CD4-positive, alpha-beta T cell treated with Interleukin-2 at 100 ng/mL for 4 hours (primary cell): Measurements from ENCODE around the gene SCRN1.

ENCODE experiments used
- DNase-seq: peaks from one replicate; pipeline ENCODE4 v3.0.0-alpha.2; 2020; ENCODE audit warnings: low spot score

SCRN1 gene

GRCh38 chr7:30005464-30005863 is 15.9 kb upstream of the SCRN1 start:
- no peak for DNase-seq

GRCh38 chr7:30003098-30003497 is 13.5 kb upstream of the SCRN1 start:
- DNase-seq = no peak

DNA sequence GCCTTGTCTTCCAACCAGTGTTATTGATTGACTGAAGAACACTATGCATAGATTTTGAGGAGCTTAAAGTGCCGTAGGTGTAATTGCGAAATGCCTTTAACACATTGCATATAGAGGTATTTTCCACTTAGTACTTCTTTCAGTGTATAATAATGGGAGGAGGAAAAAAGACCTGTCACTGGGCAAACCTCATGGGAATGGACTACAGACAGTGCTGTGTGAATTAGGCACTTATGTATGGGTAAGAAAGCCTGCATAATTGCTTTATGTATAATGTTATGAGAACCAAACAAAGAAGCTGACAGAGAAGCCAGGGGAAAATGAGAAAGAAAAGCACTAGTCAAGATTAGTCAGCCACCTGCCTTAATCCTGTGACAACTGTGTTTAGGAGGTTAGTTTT is 12.4 kb upstream of the SCRN1 start:
- DNase-seq = no peak

DNA sequence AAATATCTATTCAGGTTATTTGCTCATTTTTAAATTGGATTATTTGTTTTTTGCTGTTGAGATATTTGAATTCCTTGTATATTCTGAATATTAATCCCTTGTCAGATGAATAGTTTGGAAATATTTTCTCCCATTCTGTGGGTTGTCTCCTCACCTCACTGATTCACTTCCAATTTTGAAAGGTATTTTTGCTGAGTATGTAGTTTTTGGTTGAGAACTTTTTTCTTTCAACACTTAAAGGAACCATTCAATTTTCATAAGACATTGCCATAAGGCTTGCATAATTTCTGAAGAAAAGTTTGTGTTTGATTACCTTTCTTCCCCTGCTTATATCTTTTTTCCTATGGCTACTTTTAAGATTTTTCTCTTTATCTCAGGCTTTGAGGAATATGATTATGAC is 8.9 kb upstream of the SCRN1 start:
- DNase-seq = no peak

GRCh38 chr7:29996321-29996720 is 6.7 kb upstream of the SCRN1 start:
- DNase-seq = no peak

DNA sequence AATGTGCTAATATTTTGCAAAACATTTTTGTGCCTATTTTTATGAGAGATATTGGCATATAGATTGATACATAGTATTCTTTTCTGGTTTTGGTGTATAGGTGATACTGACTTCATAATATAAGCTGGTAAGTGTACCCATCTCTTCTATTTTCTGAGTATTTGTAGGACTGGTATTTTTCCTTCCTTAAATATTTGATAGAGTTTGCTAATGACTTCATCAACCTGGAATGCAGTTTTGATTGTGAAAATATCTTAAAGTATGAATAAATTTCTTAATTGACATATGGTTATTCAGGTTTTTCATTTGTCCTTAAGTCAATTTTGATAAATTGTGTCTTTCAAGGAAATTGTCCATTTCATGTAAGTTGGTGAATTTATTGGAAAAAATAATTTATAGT is 6.1 kb upstream of the SCRN1 start:
- DNase-seq = no peak

DNA sequence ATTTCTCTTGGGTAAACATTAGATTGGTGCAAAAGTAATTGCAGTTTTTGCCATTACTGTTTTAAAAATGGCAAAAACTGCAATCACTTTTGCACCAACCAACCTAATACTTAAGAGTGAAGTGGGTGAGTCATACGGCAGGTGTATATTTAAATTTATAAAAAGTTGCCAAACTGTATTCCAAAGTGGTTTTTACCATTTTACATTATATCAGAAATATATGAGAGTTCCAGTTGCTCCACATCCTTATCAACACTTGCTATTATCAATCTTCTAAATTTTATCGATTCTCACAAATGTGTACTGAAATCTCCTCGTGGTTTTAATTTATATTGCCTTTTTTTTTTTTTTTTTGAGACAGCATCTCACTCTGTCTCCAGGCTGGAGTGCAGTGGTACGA is 3.5 kb upstream of the SCRN1 start:
- no peak for DNase-seq

- DNase-seq = no peak
Observed at GRCh38 chr7:29991937-29992336, 2.3 kb upstream of the SCRN1 start.

- DNase-seq = no peak
Observed at GRCh38 chr7:29990931-29991330, 1.3 kb upstream of the SCRN1 start.

GRCh38 chr7:29988424-29989256 is 961 bp downstream of the SCRN1 start:
- no peak for DNase-seq

DNA sequence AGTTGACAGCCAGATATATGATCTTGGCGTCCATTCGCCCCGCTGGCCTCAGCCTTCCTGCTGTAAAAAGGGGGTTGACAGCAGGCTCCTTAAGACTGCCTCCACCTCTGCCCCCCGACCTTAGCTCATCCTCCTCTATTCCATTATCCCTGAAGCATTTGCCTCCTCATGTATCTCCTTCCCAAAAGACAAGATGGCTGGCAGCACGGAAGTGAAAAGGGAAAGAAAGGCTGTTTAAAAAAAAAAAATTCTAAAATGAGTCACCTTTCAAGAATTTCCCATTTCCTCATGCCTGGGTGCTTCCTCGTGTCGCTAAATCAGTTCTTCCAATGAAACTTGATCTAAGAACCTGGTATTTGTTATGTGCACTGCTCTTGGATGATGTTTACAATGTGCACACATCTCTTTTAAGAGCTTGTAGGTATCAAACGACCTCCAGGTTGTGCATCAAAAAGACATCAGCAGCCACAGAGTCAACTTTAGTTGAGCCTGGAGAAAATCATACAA is 1.7 kb downstream of the SCRN1 start:
- no peak for DNase-seq

DNA sequence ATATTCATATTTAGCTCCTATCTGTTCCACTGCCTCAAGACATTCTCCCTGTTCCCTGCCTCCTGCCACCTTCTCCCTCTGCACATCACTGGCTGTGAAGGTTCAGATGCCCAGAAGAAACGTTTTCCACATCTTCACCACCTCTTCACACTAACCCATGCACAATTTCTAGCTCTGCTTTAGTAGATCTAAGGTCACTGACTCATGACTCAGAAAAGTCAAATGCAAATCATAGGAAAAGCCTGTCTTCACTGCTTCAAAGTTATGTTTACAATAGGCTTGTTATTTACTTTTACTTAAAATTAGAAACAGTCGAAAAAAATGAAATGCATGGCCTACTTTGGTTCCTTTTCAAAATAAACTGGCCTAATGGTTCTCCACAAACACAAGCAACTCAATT is 2.5 kb downstream of the SCRN1 start:
- no peak for DNase-seq

GRCh38 chr7:29980151-29980550 is 9.4 kb downstream of the SCRN1 start:
- no peak for DNase-seq

DNA sequence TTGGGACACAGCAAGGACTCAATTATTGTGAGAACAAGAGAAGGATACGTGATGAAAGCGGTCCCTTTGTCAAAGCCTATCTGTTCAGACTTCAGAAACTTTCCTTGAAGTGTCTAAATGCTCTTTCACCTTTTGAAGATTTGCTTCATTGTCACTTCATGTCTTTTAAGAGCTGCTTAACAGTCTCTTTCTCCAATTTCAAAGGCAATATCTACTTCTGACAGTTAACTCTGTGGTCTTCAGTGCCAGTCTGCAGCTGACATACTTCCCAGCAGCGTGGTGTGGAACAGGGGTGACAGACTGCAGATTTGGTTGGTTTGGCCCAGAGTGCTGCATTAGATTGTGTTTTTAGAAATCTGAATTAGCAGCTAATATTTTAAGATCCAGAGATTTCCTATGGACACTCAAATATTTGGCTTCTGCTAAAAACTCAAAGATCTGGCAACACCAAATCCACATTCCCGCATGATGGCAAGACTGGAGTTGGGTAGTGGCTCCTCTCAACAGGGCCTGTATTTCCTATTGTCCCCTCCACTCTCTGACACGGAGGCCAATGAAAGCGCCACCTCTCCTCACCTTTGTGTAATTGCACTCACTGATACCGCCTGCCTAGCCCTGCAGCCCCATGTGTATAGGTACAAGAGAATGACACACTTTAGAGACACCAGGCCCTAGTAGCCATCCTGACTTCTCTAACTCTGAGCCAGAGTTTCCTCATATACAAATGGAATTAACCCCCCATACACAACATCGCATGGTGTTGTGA is 11.5 kb downstream of the SCRN1 start:
- no peak for DNase-seq

DNA sequence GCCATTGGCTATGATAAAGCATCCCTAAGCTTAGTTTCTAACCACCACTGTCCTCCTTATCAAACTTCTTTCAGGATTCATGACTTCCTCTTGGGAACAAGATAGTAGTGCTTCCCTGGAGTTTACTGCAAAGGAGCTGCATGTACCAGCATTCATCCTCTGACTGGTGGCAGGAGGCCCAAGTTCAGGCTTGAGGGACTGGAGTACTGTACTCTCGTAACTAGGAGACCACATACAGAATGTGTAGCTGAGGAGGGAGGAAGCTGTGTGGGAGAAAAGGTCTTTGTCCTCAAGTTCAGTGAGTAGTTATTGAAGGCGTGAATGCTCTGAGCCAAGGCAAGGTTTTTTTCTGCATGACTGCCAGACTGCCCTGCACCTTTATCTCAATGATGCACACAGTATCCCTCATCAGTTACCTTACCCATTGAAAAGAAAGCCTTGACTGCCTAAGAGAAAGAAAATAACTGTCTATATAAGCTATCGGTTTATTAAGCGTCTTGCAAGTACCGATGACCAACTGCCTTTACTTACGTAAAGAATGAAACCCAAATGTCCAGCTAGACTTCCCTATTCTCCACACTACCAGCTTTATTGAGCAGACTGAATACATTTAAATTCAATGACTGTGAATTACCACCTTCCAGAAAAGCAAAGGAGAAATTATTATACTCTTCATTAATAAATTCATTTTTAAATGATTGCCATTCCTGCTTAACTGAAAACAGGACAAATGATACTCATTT is 12.8 kb downstream of the SCRN1 start:
- DNase-seq = no peak

DNA sequence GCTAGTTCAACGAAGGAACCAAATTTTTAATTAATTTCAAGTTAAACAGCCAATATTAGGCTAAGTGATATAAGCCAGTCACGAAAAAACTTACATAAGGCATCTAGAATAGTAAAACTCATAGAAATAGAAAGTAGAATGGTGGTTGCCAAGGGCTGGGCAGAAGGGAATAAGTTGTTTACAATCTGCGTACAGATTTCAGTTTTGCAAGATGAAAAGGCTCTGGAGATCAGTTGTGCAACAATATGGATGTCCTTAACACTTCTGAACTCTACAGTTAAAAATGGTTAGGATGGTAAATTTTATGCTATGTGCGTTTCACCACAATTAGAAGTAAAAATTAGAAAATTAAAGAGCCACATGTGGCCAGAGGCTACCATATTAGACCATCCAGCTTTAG is 13.3 kb downstream of the SCRN1 start:
- no peak for DNase-seq

DNA sequence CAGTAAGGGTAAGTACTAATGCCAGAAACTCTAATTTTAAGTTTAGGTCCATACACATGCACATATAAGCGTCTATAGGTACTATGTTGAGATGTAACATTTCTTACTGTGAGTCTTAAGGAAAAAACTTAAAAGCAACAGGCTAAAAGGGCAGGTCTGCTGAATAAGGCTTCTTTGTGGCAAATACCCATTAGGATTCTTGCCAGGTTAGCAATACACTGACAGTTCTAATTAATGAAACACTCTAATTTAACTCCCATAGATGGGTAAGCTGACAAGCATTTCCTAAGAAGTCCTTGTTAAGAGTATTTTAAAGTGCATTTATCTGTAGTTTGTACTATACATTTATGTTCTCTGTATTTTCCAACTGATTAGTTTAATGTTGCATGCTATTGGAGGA is 14.0 kb downstream of the SCRN1 start:
- no peak for DNase-seq

DNA sequence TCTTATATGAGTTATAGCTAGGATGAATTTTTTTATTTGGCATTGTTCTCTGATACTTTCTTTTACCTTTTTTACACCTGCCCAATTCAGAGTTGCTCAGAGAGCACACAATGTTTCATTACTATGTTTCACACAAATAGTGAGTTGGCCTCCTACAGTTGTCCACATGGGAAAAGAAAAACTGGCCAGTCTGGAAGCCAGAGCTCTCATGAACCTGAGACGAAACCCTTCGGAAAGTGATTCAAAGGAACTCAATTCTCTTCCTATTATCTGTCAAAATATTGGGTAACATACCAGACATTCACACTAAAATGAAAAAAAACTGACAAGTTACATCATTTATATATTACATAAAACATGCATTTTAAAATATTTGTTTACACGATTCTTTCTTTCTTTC is 15.3 kb downstream of the SCRN1 start:
- no peak for DNase-seq

- no peak for DNase-seq
Observed at GRCh38 chr7:29972315-29972669, 17.3 kb downstream of the SCRN1 start.

GRCh38 chr7:29971566-29972314 is 17.9 kb downstream of the SCRN1 start:
- no peak for DNase-seq

DNA sequence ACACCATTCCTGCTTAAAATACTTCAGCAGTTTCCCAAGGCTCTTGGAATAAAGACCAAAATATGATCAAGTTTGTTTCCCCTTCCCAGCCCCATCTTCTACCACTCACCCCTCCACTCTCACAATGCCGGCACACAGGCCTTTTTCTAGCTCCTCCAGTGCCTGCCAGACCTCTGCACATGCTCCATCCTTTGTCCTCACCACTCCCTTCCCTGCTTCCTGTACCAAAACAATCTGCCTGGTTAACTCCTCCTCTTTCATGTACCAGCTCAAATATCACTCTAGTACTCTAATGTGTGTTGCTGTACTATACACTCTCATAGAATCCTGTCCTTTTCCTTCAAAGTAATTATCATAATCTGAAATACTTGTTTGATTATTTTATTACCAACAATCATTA is 19.4 kb downstream of the SCRN1 start:
- no peak for DNase-seq

GRCh38 chr7:29969738-29970137 is 19.9 kb downstream of the SCRN1 start:
- DNase-seq = no peak
